GM12801 (cell line): ENCODE measurements around the gene CEP57L1.

Experiments used
- CTCF ChIP-seq: IDR thresholded peaks from one replicate; pipeline ENCODE4 v1.5.1; 2011; ENCODE audit warnings: control low read depth; ENCODE audit not compliant: insufficient read length; ENCODE audit errors: extremely low read depth

CEP57L1 gene

DNA sequence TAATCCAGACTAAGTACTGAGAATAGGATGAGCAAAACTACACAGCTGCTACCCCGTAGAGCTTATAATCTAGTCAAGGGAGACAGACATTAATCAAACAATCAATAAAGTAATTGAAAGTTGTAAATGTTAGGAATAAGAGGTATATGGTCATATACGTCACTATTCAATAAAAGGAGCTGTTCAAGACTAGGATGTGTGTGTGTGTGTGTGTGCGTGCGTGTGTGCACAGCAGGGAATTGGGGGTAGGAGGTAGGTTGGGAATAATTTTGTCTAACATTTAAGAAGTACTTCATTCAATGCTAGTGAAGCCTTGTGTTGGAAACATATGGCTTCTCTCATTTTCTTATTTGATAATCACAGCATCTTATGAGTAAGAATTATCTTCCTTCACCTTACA is 42.5 kb upstream of the CEP57L1 start:
- no peak for TF ChIP-seq CTCF

- no peak for TF ChIP-seq CTCF
These were observed 42.0 kb upstream of the CEP57L1 start for GRCh38 chr6:109053336-109053735.

DNA sequence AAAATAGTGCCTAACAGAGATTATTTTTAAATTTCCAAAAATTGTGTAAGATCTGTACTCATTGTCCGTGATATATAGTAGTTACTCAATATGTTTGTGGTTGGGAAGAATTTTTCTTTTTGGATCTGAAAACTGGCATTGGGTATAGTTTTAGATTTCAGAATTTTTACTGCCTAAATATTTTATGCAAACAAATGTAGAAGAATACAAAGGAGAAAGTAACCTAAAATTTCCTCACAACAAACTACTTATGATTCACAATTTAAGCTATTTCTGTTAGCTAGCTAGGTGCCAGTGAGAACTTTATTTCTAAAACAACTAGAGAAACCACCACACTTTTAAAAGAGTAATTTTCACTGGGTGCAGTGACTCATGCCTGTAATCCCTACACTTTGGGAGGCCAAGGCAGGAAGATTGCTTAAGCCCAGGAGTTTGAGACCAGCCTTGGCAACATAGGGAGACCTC is 39.5 kb upstream of the CEP57L1 start:
- no peak for TF ChIP-seq CTCF

DNA sequence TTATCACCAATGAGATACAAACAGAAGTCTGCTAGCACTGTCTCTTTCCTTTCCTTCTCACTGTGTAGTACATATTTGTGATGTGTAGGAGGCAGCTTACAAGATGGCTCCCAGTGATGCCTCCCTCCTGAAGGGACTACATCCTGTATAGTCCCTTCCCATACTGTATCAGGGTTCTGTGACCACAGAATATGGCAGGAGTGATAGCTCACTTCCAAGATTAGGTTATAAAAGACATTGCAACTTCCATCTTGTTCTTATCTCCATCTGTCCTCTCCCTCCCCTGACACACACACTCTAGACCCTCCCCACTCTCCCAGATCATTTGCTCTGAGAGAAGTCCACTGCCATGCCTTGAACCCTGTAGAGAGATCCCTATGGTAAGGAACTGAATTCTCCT is 38.6 kb upstream of the CEP57L1 start:
- no peak for TF ChIP-seq CTCF

DNA sequence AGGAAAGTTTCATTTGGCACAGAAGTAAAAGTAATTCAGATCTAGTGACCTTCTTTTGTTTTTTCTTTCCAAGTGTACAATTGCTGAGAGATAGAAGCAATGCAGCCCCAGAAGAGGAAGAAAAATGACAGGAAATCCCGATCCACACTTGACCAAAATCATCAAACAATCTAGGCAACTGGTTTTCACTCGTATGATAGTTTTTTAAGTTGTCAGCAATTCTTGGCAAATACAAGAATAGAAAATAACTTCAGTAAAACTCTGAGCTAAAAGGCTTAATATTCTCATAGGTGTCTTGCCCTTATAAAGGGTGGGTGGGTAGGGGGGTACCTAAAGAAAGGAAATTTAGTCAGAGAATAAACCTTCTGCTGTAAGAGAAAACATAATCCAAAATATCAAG is 36.7 kb upstream of the CEP57L1 start:
- no peak for TF ChIP-seq CTCF

GRCh38 chr6:109059153-109059552 is 36.2 kb upstream of the CEP57L1 start:
- TF ChIP-seq CTCF, result no peak

- TF ChIP-seq CTCF, result no peak
These were observed 35.7 kb upstream of the CEP57L1 start for GRCh38 chr6:109059571-109060021.

GRCh38 chr6:109060571-109060970 is 34.7 kb upstream of the CEP57L1 start:
- no peak for TF ChIP-seq CTCF
